GM18526 (cell line): ENCODE results near the gene STAMBPL1.

Experiments used
- POLR2A ChIP-seq: IDR thresholded peaks from 3 replicates; pipeline ENCODE4 v1.6.1; 2011; ENCODE audit not compliant: insufficient read length; ENCODE audit errors: extremely low read depth

Gene STAMBPL1

DNA sequence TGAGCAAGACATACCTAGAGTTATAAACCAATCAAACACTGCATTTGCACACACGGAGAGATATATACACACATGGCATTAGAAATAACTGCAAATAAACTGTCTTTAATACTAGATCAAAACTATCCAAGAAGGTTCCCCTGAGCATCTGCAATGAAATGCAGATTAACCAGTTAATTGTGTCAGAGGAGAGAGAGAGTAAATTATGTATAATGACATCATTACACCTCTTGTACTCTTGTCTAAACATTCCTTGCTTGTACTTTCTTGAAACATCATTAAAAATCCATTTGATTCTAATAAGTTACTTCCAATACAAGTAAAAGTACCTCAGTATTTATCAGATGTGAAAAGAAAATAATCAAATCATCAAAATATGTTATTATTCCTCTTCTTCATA lies 29.3 kb upstream of the STAMBPL1 start:
- TF ChIP-seq POLR2A, result no peak

DNA sequence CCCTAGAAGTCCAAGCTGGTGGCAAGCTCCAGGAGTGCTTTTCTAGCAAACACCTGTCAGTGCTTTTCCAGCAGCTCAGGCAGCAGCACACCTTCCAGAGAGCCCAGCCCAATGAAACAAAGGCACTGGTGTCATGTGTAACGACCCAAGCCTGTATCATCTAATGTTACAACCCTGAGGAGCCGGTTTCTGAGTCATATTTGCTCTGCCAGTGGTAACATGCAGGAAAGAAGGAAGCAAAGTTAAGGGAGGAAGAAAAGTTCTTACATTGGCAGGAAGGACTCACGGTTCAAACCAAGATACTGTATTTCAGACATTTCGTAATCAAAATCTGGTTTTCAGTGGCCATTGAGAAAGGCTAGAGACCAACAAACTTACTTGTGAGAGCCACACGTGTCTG lies 28.3 kb upstream of the STAMBPL1 start, which contains the start of gene ANKRD22:
Gene ANKRD22 (minus strand): TSS at position 139 of the 400 bp plus-strand sequence. CDS start 237 bp downstream, outside the sequence.
- no peak for TF ChIP-seq POLR2A

DNA sequence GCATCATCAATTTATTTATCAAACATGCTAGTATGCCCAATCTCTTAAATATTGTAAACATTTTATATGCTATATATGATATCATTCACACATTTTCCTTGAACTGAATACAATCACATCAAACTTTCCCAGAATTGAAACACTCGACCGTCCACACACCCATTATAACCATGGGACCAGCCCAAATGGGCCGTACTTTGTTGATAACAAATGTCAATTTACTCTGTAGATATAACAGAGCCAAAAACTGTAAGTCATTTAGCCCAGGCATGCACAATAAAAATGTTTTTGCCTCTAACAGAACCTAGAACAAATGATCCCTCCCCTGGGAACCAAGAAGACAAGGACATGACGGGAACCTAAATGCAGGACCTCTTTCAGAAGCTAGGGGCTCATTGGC lies 27.7 kb upstream of the STAMBPL1 start:
- no peak for TF ChIP-seq POLR2A

DNA sequence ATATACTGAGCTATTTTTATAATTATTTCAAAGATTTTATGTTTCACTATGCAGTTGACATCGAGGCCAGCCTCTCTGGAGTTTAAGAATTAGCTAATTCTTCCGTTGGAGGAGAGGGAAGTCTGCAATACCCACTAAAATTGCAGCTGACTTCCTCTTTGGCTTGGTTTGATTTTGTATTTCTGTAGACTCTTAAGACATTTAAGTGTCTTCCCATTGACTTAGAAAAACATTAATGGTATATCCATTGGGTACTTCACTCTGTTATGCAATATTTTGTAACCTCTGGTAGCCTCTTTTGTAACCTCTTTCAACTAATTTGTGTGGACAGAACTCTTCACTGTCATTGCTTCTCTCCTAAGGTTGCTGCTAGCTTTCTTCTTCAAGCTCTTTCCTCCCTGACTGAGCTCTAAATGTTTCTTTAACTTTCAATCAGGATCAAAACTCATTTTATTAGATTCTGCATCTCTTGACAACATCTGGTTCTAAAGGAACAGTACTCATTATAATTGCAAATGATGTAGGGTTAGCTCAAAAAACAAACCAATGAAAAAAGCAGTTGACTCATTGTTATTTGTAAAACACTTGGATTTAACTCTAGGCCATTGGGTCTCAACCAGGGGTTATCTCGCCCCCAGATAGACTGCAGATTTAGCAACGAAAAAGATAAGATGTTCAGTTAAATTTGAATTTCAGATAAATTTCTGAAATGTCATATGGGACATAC lies 26.7 kb upstream of the STAMBPL1 start:
- no peak for TF ChIP-seq POLR2A

DNA sequence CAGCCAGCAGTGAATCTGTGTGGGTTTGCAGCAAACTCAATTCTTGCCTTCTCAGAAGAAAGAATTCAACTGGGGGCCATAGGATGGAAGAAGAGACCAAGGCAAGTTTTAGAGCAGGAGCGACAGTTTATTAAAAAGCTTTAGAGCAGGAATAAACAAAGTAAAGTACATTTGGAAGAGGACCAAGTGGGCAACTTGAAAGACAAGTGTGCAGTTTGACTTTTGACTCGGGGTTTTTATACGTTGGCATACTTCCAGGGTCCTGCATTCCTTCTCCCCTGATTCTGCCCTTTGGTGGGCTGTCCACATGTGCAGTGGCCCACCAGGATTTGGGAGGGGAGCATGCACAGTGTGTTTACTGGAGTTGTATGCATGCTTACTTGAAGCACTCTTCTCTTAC lies 25.4 kb upstream of the STAMBPL1 start:
- TF ChIP-seq POLR2A, result no peak

DNA sequence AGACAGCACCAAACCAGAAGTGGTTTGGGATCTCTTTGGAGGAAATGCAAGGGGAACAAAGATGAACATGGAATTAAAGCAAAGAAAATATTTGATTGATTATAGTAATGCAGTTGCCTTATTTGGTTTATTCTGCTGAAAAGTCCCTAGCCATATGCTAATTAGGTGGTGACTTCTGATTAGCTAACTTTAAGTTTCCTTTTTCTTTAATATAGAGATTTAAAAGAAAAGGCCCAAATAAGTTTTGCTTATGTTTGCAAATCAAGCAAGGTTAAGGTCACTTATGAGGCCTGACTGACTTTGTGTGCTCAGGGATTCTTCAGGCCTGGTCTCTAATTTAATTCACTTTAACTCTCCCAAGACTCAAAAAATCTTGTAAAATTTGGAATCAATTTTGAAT lies 22.2 kb upstream of the STAMBPL1 start:
- TF ChIP-seq POLR2A, result no peak

DNA sequence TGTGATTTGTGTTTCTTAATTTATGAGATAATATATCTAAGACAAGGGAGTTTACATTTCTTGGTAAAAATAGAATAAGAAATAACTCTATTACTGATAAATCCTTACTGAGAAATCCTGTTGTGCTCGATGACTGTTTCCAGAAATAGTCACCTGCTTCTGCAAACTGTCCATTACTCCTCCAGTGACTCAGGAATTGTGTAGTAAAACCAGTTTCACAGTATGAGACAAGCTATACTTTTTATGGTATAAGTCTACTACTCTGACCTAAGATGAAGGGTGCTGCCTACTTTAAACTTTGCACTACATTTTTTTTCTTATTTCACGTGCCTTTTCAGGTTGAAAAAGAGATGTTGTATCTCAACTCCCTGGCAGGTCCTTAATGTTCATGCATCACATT lies 21.6 kb upstream of the STAMBPL1 start:
- no peak for TF ChIP-seq POLR2A

DNA sequence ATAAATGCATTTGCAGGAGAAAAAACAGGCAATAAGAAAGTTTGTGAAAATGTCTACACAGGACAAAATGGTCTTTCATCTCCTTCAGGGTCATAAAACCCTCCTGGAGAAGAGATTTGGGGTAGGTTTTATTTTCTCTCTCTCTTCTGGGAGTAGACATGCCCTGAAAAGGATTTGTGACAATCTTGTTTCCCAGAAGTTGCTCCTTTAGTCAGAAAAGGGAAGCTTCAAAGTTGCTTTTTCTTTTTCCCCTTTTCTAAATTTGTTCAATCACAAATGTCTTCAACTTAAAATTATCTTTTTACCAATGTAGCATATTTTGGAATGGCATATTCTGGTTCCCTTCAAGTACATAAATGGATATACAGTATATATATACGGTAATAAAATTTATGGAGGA lies 19.0 kb upstream of the STAMBPL1 start:
- no peak for TF ChIP-seq POLR2A

DNA sequence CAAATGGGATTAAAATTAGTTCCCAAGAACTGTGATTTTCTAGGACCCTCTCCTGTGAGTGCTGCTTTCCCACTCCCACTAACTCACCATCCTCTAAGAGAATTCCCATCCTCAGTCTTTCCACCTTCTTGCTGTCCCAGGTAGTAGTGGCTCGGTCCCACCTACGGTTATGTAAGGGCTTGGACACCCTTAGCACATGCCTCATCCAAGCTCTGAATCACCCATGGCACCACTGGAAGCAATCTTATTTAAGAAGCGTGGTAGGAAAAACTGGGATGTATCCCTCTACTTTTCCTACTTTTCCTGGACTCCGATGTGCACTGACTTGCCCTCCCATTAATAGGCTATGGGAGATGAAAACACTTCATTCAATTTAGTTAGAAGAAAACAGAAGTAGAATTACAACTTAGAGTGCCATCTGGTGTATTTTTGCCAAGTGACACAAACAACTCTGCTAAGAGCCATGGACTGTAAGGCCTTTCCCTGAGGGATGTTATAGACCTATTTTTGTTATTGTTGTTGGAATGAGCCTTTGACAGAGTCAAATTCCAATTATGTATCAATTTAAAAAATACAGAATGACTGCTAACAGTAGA lies 14.7 kb upstream of the STAMBPL1 start:
- TF ChIP-seq POLR2A, result no peak

DNA sequence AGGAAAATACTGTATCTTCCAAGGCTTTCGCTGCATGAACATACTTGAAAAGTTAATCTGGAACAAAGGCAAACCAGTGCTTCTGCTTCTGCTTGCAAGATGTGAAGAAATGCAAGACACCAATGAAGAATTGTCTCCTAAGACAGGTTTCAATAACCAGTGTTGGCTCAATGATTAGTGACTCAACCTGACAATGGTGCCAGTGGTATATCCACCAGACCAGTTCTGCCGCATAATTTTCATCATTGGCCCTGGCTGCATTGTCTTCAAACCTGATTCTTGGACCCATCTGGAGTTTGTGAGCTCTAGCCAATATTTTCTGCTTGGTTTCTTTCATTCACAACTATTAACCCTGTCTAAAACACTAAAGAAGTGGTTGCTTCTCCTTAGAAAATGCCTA lies 13.6 kb upstream of the STAMBPL1 start:
- TF ChIP-seq POLR2A, result no peak

DNA sequence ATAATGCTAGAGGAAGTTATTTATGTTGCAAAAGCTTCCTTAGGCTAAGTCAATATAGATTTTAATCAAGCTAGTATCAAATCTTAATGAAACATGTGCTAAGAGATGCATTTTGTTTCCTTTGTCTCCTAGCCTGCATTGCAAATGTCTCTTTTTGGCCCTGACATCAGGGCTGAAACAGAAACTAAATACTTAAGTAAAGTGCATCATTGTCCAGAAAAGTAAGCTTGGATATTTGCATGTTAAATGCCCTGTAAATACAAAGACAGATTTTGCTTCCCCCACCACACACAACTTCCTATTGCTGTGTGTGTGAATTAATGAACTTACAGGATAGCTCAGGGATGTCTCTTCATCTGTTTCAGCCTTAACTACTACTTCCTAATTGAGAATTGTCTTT lies 10.0 kb upstream of the STAMBPL1 start:
- TF ChIP-seq POLR2A, result no peak

DNA sequence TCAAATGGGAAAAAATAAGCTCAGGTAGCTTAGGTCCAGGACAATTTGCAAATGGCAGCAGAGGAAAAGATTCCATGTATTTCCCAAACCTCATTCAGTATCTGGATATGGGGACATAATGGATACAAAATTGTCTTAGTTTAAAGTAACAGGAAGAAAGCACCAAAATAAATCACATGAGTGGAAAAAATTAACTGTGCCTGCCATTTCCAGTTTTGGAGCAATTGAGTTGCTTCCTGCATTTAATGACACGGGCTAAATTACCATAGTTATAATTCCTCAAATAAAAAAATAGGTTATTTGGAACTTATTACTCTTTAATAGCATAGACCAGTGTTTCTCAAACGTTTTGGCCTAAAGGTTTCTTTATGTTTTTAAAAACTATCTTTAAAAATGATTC lies 6.3 kb upstream of the STAMBPL1 start:
- TF ChIP-seq POLR2A, result no peak

DNA sequence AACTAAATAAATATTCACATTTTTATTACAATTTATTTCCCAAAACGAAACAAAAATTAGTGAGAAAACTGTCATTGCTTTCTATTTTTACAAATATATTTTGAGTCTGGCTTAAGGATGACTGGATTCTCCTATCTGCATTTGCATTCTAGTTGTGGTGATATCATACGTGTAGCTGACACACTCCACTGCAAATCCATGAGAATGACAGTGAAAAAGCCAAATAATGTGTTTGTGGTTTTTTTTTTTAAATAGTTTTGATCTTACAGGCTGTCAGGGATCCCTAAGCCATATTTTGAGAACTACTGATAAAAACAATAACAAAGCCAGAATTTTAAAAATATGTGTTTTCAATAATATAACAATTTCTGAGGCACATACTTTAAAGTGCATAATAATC lies 5.8 kb upstream of the STAMBPL1 start:
- TF ChIP-seq POLR2A, result no peak

DNA sequence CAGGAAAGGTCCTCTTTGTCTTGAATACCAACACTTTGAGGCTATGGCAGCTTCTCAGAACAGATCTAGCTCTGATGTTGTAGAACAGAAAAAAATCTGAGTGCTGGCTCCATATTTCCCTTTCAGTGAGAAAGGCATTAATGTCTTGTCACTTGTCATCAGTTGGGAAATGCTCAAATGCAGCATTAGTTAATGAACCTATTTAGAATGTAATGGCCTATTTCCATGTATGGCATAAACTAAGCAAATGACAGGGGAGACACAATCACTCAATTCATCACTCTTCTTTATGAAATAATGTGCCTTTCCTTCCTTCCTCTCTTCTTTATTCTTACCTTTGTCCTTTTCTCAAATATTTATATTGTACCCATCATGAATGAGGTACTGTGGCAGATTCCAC lies 5.0 kb upstream of the STAMBPL1 start:
- TF ChIP-seq POLR2A, result no peak

DNA sequence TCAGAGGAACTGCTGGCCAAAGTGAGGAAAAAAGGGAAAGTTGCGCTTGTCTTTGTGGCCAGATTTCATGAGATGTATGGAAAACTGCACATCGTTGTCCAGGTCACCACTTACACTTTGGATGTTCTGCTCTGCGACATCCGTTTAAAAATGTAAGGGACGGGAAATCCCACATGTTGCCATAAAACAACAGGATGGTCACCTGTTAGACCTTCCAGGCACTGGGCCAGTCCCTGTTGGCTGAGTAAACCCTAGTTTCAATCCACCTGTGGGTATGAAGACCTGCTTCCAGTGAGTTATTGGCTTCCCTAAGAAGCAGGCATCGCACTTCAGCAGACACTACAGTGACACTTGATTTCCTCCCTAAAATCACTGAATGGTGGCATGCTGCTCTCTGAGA lies 2.7 kb upstream of the STAMBPL1 start:
- no peak for TF ChIP-seq POLR2A

DNA sequence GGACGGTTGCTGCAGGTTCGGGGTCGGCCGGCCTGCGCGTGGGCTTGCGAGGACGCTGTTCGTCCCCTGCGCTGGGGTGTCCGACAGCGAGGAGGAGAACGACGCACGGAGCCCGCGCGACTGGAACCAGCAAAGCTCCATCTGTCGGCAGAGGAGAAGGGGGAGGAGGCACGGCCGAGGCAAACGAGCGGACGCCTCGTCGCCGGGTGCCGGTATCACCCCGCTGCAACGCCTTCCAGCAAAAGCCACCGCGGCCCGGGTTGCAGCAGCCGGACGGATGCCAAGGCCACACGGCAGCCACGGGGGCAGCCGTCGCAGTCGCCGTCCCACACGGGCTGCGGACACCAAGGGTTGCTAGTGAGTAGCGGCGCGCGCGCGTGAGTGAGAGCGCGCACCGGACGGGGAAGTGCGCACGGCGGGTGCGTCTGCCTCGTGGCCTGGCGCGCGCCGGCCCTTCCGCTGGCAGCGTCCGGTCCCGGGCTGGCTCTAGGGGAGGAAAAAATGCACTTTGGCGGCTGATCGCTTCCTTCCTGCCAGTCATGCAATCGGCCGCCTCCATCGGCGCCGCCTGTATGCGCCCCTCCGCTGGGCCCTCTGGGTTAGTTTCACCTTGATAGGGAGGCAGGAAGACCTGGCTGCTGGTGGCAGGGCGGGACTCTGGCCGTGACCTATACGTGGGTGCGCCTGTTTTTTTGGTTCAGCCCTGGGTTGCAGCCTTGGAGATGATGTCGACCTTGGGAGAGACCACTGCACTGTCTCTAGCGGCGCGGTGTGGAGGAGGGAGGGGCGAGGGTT lies 434 bp downstream of the STAMBPL1 start:
- peak; percentile 84 for TF ChIP-seq POLR2A
